Thyroid gland (tissue), 4 donors: ENCODE measurements around the gene CCDC87.

Experiments
- POLR2A ChIP-seq, 2 donors: fragments of 450-650 bp; IDR thresholded peaks; one replicate each; pipeline ENCODE4 v1.6.1; 2017; ENCODE audit warnings: antibody characterized with exemption in 2 of 2, mild to moderate bottlenecking in 2 of 2, moderate library complexity in 1 of 2
- TF ChIP-seq, protein P1 (sequence below), 6 experiments: fragments of 200-600 bp in 3 of 6; fragments of 450-650 bp in 3 of 6; sonication (generic) in 3 of 6; IDR thresholded peaks; one replicate each; pipeline ENCODE4 v1.5.1; 2016 to 2019; ENCODE audit warnings: antibody characterized with exemption in 6 of 6, mild to moderate bottlenecking in 2 of 6, inconsistent platforms in 1 of 6, moderate library complexity in 1 of 6

- TF ChIP-seq, protein P1, sequence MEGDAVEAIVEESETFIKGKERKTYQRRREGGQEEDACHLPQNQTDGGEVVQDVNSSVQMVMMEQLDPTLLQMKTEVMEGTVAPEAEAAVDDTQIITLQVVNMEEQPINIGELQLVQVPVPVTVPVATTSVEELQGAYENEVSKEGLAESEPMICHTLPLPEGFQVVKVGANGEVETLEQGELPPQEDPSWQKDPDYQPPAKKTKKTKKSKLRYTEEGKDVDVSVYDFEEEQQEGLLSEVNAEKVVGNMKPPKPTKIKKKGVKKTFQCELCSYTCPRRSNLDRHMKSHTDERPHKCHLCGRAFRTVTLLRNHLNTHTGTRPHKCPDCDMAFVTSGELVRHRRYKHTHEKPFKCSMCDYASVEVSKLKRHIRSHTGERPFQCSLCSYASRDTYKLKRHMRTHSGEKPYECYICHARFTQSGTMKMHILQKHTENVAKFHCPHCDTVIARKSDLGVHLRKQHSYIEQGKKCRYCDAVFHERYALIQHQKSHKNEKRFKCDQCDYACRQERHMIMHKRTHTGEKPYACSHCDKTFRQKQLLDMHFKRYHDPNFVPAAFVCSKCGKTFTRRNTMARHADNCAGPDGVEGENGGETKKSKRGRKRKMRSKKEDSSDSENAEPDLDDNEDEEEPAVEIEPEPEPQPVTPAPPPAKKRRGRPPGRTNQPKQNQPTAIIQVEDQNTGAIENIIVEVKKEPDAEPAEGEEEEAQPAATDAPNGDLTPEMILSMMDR (IDR thresholded peaks at IDR 0.05), result no peak
- TF ChIP-seq POLR2A (IDR thresholded peaks at IDR 0.05), result no peak
Observed at GRCh38 chr11:66604155-66604554, 11.3 kb upstream of the CCDC87 start.
